HG03460 (cell line): ENCODE results near the gene HS3ST3B1.

ENCODE experiments used
- ATAC-seq: cut with Tn5 transposase; IDR thresholded peaks from one replicate; pipeline ENCODE4 v1.9.1; 2021; ENCODE audit not compliant: unreplicated experiment

HS3ST3B1 gene

DNA sequence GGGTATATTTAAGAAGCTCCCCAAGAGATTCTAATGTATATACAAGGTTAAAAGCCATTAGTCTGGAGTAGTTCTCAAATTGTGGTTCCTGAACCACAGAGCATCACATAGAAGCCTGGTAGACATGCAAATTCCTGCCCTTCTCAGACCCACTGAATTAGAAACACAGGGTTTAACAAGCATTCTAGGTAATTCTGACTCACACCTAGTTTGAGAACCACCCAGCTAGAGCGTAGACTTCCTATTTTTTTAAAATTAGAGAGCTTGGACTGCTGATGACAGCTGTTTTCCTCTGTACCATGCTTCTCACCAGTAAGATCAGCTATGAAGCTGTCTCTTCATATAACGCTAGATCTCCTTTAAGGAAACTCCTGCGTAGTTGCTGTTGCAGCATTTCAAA is 50.6 kb downstream of the HS3ST3B1 start:
- peak; percentile 89 for ATAC-seq

GRCh38 chr17:14352136-14352535 is 51.3 kb downstream of the HS3ST3B1 start:
- no peak for ATAC-seq

DNA sequence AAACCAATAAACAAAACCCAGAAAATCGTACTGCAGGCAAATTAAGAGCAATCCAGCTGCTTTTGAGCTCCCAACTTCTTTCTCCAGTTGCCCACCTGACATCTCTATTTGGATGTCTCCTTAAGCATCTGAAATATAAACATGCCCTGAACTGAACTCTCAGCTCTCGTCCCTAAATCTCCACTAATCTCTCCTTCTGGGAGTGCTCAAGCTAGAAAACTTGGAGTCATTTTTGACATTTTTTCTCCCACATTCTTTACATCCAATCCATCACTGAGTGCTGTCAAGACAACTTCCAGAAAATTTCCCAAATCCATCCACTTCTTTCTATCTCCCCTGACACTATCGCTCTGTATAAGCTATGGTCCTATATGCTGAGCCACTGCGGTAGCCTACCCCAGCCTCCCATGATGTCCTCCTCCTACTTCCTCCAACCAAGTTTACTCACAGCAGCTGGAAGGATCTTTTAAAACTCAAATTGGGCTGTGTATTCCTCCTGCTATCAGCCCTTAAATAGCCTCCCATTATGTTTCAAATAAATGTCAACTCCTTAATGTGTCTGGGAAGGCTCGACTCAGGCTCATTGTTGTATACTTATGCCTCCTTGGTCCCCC is 53.1 kb downstream of the HS3ST3B1 start:
- no peak for ATAC-seq

DNA sequence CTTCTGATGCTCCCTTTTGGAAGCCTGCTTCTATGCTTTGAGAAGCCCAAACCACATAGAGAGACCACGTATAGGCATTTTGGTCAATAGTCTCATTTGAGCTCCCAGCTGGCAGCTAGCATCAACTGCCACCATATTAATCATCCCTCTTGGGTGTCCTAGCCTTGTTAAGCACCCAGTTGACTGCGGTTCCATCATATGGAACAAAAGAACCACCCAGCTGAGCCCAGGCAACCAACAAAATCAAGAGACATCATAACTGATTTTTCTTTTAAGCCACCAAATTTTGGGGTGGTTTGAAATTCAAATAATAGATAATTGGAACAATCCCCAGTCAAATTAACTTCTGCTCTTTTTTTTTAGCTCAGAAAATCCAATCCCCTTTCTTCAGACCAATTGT is 53.9 kb downstream of the HS3ST3B1 start:
- no peak for ATAC-seq

DNA sequence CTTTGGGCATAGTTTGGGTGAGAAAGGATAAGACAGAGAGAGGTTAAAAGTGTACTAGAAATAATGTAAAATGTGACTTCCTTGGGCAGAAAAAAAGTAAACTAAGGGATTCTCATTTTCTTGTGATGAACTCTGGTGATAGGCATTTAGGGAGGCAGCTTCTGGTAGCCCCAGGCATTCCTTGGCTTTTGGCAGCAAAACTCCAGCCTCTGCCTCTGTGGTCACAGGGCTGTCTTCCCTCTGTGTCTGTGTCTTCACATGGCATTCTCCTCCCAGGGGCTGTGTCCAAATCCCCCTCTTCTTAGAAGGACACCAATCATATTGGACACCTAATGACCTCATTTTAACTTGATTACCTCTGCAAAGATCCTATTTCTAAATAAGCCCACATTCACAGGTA is 54.7 kb downstream of the HS3ST3B1 start:
- ATAC-seq: no peak

DNA sequence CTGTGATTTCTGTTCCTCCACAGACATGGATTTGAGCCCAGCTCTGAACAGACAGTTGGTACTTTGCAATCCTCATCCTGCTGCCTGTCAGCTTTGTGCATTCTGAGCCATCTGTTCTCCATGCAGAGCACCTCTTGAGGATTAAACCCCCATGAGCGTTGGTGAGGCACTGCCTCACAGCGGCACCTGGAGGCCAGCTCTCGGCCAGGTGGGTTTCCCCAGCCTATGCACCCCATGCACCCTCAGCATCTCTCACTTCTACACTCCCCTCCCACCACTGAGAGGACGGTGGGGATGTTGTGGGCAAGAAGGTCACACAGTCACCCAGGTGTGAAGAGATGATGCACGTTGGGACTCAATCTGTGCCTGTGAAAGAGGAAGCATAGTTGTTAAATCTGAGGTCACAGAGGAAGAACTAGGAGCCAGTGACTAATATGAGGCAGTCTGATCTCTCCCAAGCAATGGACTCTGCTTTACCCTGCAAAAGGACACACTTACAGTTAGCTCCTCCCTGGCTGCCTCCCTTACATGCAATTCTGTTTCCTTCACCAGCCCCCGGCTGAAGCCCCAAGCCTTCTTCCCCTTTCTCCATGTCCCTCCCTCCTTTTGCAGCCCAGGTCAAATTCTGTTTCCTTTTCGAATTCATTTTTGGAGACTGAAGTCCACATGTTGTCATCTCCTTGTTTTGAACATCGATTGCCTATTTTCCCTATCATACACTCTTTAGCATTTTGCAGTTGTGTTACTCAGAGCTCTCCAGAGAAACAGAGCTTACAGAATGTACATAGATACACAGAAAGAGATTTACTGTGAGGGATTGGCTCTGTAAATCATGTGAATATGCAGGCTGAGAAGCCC is 58.5 kb downstream of the HS3ST3B1 start:
- ATAC-seq: peak; percentile 96

GRCh38 chr17:14360856-14361255 is 60.0 kb downstream of the HS3ST3B1 start:
- no peak for ATAC-seq

DNA sequence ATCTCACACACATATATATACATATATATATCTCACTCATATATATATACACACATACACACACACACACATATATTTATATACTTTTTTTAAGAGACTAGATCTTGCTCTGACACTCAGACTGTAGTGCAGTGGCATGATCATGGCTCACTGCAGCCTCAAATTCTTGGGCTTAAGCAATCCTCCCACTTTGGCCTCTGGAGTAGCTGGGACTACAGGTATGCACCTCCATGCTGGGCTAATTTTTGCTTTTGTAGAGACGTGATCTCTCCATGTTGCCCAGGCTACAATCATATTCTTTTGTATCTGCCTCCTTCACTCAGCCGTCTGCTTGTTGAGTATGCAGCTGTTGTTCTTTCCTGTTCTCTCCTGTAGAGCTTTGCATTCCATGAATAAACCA is 60.6 kb downstream of the HS3ST3B1 start:
- no peak for ATAC-seq

GRCh38 chr17:14361945-14362508 is 61.1 kb downstream of the HS3ST3B1 start:
- no peak for ATAC-seq

DNA sequence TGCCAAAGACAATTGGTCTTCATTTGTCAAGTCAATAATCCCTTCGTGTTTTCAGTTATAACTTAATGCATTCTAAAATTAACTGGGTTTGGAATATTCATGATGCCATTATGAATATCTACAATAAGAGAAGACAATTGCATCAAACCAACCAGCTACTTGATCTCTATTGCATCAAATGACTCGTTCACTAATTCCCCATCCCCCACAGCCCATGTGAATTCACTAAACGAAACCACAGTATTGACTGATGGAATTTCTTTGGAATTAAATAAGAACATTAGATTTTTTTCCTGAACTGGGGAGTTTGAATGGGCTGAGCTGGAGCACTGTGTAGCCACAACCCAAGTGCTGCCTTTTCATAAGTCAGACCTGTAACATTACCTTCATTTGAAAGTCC is 65.3 kb downstream of the HS3ST3B1 start:
- no peak for ATAC-seq

DNA sequence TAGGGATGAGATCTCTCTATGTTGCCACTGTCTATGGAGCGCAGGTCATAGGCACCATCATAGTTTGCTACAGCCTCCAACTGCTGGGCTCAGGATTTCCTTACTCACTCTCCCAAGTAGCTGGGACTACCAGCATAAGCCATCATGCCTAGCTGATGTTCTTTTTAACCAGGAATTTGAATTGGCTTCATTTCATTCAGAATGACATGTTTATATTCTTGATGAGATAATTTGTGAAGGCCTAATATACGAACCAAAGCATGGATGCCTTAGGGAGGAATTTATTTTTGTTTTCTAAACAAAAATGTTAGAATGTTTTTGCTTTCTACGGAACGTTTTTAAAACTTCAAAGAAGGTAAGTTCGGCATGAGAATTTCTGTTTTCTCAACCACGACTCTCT is 71.6 kb downstream of the HS3ST3B1 start:
- ATAC-seq: no peak

DNA sequence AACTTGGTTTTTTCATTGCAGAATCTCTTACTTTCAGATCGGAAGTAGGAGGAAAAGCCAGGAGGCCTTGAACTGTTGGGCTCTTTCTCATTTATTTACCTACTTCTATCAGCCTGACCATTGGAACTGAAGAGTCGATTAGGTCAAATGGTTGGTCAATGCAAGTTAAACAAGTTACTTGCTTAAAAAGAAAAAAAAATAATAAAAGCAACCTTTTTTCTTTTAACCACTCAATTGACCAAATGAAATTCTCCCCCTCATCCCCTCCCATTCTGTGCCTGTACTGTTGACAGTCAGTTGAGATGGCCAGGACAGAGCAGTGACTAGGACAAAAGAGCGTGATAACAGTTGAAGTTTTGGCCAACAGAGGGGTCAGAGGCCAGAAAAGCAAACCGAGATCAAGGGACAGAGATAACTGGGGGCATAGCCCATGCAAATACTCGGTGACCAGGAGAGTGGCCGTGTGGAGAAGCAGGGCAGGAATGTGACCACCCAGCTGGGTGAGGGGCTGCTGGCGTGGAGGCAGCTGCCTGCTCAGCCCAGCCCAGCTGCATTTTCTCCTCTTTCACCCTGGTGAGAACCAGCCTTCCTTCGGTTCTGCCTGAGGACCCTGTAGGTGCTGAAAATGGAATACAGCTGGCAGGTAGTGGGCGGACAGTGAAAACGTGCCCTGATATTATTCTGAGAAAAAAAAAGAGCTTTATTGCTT is 72.2 kb downstream of the HS3ST3B1 start:
- ATAC-seq: no peak

- ATAC-seq: no peak
Observed at GRCh38 chr17:14373614-14374259, 72.9 kb downstream of the HS3ST3B1 start.

GRCh38 chr17:14374268-14374667 is 73.4 kb downstream of the HS3ST3B1 start:
- no peak for ATAC-seq

GRCh38 chr17:14376666-14377065 is 75.8 kb downstream of the HS3ST3B1 start:
- ATAC-seq: no peak

DNA sequence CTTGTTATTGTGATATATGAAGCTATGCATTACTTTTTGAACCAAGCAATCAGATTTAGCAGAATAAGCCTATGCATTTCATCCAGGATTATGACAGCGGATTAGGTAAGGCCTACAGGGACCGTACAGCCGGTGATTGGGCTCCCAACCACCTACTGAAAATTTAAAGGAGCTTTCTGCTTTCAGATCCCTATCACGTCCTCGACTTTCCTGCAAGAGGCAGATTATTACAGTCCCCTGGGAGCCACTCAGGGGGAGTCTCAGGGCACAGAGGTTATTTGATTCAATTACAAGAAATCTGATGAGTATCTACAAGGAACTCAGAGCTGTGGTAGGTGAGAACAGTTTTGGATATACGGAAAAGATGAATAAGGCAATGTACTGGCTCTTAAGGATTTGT is 80.7 kb downstream of the HS3ST3B1 start:
- ATAC-seq: no peak

DNA sequence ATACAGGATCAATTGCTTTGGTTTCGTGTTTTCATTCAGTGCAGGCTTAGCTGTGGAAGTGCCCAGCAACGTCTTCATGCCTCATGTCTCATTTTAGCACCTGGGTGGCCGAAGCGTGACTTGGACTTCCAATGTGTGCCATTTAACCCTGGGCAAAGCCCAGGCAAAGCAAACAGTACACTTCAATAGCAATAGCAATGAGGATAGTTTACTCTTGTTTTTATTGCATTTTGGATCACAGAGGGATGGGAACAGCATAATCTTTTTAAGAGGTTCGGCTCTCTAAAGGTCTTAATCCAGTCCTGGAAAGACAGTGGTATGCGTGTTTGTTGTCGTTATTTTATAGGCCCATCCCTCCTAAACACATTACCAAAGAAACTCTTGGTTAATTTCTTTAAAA is 86.2 kb downstream of the HS3ST3B1 start:
- ATAC-seq: no peak

DNA sequence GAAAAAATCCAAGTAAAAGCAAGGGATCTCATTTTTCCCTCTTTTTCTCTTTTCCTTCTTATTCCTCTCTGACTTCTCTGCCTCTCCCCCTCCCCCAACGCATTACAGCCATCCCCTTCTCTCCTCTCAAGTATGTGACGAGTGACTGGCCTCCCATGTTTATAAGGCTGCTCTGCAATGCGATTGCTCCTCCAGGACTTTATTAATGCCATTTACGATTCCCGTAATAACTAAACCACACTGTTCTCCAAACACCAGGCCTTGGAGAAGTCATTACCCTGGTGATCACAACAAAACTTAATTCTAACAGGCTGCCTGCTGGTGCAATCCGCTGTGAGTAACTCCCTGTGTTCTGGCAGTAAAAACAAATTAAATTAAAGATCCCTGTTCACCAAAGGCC is 88.8 kb downstream of the HS3ST3B1 start:
- ATAC-seq: no peak

- no peak for ATAC-seq
Observed at GRCh38 chr17:14393723-14394122, 92.8 kb downstream of the HS3ST3B1 start.

DNA sequence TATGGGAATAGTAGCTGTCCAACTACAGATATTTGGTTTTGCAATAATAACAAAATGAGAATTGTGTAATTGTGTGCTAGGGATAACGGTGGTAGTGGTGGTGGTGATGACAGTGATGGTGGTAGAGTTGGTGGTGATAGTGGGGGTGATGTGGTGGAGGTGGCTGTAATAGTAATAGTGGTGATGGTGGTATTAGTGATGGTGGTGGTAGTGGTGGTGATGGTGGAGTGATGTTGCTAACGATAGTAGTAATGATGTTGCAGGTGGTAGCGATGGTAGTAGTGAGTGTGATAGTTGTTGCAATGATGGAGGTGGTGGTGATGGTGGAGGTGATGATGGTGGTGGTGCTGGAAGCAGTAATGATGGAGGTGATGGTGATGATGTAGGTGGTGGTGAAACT is 94.4 kb downstream of the HS3ST3B1 start:
- no peak for ATAC-seq

- no peak for ATAC-seq
Observed at GRCh38 chr17:14396547-14396946, 95.7 kb downstream of the HS3ST3B1 start.
